CD4-positive, alpha-beta T cell (primary cell): Measurements from ENCODE around the gene COPA. TPM values are rescaled to one million over a fixed set of nuclear protein-coding genes. Genes with fewer than 3 reads are reported as not detected.

Experiments used
- ATAC-seq: fragments of 200-7000 bp; cut with Tn5 transposase; one replicate; pipeline ENCODE4 v1.10.0; 2022; ENCODE audit warnings: mild to moderate bottlenecking; ENCODE audit not compliant: poor library complexity
- CTCF ChIA-PET: fragments of 350-600 bp; sonication (Branson Sonifier 250); formaldehyde crosslinking; loops from one replicate; lab custom pipeline; 2021; ENCODE audit warnings: antibody characterized with exemption, inconsistent platforms; lab: Charles Lee
- POLR2A ChIA-PET: fragments of 350-600 bp; sonication (Branson Sonifier 250); formaldehyde crosslinking; loops from one replicate; lab custom pipeline; 2021; ENCODE audit warnings: antibody characterized with exemption, inconsistent platforms; lab: Charles Lee
- DNase-seq, 14 experiments: peaks; one replicate each; pipeline ENCODE4 v3.0.0-alpha.2; 2013 to 2020; ENCODE audit warnings: mixed read lengths in 2 of 14
- H3K27ac ChIP-seq, 2 donors: one replicate each; pipeline versions ENCODE4 v1.5.1 to v1.7.0; 2013; ENCODE audit warnings: low read length in 2 of 2, low read depth in 1 of 2, mild to moderate bottlenecking in 1 of 2
- H3K27me3 ChIP-seq, 2 experiments: 1 replicate in 1 of 2; 2 replicates in 1 of 2; pipeline versions ENCODE4 v1.6.1 to v1.7.0; 2013; ENCODE audit warnings: low read length in 2 of 2, control low read depth in 1 of 2, mild to moderate bottlenecking in 1 of 2, moderate library complexity in 1 of 2; ENCODE audit not compliant: insufficient read depth in 2 of 2, control insufficient read depth in 1 of 2
- H3K36me3 ChIP-seq: one replicate; pipeline ENCODE4 v1.6.1; 2013; ENCODE audit warnings: low read length, control low read depth; ENCODE audit not compliant: insufficient read depth
- H3K4me1 ChIP-seq: one replicate; pipeline ENCODE4 v1.6.1; 2013; ENCODE audit warnings: low read length, control low read depth; ENCODE audit not compliant: insufficient read depth
- H3K4me3 ChIP-seq: one replicate; pipeline ENCODE4 v1.5.1; 2013; ENCODE audit warnings: mild to moderate bottlenecking, low read length, moderate library complexity
- H3K9me3 ChIP-seq, 2 experiments: 1 replicate in 1 of 2; 2 replicates in 1 of 2; pipeline versions ENCODE4 v1.6.1 to v1.7.0; 2013; ENCODE audit warnings: low read length in 2 of 2, mild to moderate bottlenecking in 2 of 2, control low read depth in 1 of 2, moderate library complexity in 1 of 2; ENCODE audit not compliant: control insufficient read depth in 1 of 2, insufficient read depth in 1 of 2
- H3K27ac Mint-ChIP-seq: one replicate; pipeline ENCODE4 v1.8.0; 2020; ENCODE audit warnings: mixed read lengths
- H3K27me3 Mint-ChIP-seq: one replicate; pipeline ENCODE4 v1.8.0; 2021; ENCODE audit warnings: mixed read lengths
- H3K36me3 Mint-ChIP-seq: one replicate; pipeline ENCODE4 v1.8.0; 2021; ENCODE audit warnings: low read depth, mixed read lengths
- H3K4me1 Mint-ChIP-seq: one replicate; pipeline ENCODE4 v1.8.0; 2021; ENCODE audit warnings: low read depth, mixed read lengths
- H3K4me3 Mint-ChIP-seq: one replicate; pipeline ENCODE4 v1.8.0; 2020; ENCODE audit warnings: mild to moderate bottlenecking, mixed read lengths
- H3K9me3 Mint-ChIP-seq: one replicate; pipeline ENCODE4 v1.8.0; 2020; ENCODE audit warnings: mixed read lengths
- CTCF ChIP-seq: fragments of 200-600 bp; IDR thresholded peaks from one replicate; pipeline ENCODE4 v1.8.0; 2022; ENCODE audit warnings: antibody characterized with exemption, mild to moderate bottlenecking
- intact Hi-C, 2 experiments: fragments of 100-400 bp; cut with DNase I in 1 of 2; cut with micrococcal nuclease in 1 of 2; formaldehyde crosslinking; loops; one replicate each; pipeline versions ENCODE4 v1.15.1 to v1.9.0; 2023 to 2025; cut with DNase I, micrococcal nuclease
- total RNA-seq, 174 experiments: library from RNA in 2 of 174; stranded (reverse) in 2 of 174; gene quantifications; one replicate each; pipeline ENCODE4 v1.2.3 and lab custom pipeline; 2021 to 2026

The COPA gene
- total RNA-seq, 2 experiments from 2014 or later = 95.0 to 107 TPM

- H3K4me1 Mint-ChIP-seq = no peaks in the 10 kb centered on the region
- no peak for TF ChIP-seq CTCF
- CTCF ChIA-PET = interaction anchor here (0.7 kb wide), 1 partner anchor 247 kb away, joined by 3 read pairs; no protein-coding TSS in a partner anchor
- Histone ChIP-seq H3K27me3 (no peaks in the 10 kb centered on the region), H3K36me3 (peaks cover 44% of the 10 kb centered on the region), H3K4me1 (no peaks in the 10 kb centered on the region), H3K9me3 (no peaks in the 10 kb centered on the region), H3K27ac (no peak overlapping the region), H3K4me3 (no peak overlapping the region)
- no peak overlapping the region for H3K4me3 Mint-ChIP-seq
- intact Hi-C loops = no loop called here
- H3K36me3 Mint-ChIP-seq = peaks cover 56% of the 10 kb centered on the region
- H3K9me3 Mint-ChIP-seq = no peaks in the 10 kb centered on the region
- H3K27ac Mint-ChIP-seq = no peak overlapping the region
- POLR2A ChIA-PET = no interaction called here
- H3K27me3 Mint-ChIP-seq = no peaks in the 10 kb centered on the region
- ATAC-seq = no peak
- no peak for DNase-seq
Observed at GRCh38 chr1:160360227-160360695, 17.2 kb upstream of the COPA start.

DNA sequence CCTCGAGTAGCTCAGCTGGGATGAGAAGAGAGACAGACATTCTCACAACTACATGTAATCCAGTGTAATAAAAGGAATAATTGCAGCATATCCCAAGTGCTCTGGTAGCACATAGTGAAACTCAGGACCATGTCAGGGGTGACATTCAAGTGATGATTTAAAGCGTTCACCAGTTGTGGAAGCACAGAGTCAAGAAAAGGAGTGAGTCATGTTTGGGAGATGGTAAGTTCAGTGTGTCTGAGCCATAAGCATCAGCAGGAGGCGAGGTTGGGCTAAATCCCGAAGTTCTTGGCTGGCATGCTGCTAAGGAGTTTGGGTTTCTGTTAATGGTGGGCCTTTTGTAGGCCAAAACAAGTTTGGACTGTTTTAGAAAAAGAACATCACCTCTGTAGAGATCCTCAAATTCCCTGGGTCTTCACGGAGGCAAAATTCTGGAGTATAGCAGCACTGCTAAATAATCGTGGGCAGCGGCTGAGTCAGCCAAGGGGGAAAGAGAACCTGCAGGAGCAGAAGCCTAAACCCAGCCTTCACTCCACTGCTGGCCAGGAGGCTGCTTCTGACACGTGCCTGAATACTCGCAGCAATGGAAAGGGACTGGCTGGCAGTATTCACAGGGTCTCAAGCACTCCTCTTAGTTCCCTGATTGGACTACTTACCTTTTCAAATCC, 16.6 kb upstream of the COPA start:
- H3K9me3 Mint-ChIP-seq = no peaks in the 10 kb centered on the region
- no peaks in the 10 kb centered on the region for H3K9me3 ChIP-seq
- POLR2A ChIA-PET = no interaction called here
- H3K4me1 ChIP-seq = no peaks in the 10 kb centered on the region
- no peaks in the 10 kb centered on the region for H3K27me3 Mint-ChIP-seq
- no peak for DNase-seq
- intact Hi-C loops = no loop called here
- H3K36me3 ChIP-seq = peaks cover 49% of the 10 kb centered on the region
- CTCF ChIA-PET = no interaction called here
- peaks cover 62% of the 10 kb centered on the region for H3K36me3 Mint-ChIP-seq
- no peaks in the 10 kb centered on the region for H3K4me1 Mint-ChIP-seq
- no peak for TF ChIP-seq CTCF
- no peak overlapping the region for H3K4me3 ChIP-seq
- ATAC-seq = no peak
- H3K27me3 ChIP-seq = no peaks in the 10 kb centered on the region
- no peak overlapping the region for H3K4me3 Mint-ChIP-seq
- no peak overlapping the region for H3K27ac Mint-ChIP-seq
- no peak overlapping the region for H3K27ac ChIP-seq

DNA sequence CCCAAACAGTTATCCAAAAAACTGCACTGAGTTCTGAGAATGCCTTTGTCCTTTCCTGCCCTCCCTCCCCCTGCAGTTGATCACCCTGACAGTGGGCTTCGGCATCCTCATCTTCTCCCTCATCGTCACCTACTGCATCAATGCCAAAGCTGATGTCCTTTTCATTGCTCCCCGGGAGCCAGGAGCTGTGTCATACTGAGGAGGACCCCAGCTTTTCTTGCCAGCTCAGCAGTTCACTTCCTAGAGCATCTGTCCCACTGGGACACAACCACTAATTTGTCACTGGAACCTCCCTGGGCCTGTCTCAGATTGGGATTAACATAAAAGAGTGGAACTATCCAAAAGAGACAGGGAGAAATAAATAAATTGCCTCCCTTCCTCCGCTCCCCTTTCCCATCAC, 15.0 kb upstream of the COPA start:
- CTCF ChIA-PET = interaction anchor here (0.5 kb wide), 1 partner anchor 632 kb away, joined by 3 read pairs; no protein-coding TSS in a partner anchor
- Mint-ChIP-seq H3K27ac (no peak overlapping the region), H3K4me3 (no peak overlapping the region), H3K27me3 (no peaks in the 10 kb centered on the region), H3K36me3 (peaks cover 78% of the 10 kb centered on the region), H3K4me1 (no peaks in the 10 kb centered on the region), H3K9me3 (no peaks in the 10 kb centered on the region)
- DNase-seq (no peak), ATAC-seq (no peak)
- peaks cover 66% of the 10 kb centered on the region for H3K36me3 ChIP-seq
- no peak for TF ChIP-seq CTCF
- no peaks in the 10 kb centered on the region for H3K4me1 ChIP-seq
- intact Hi-C loops = no loop called here
- H3K27me3 ChIP-seq = no peaks in the 10 kb centered on the region
- POLR2A ChIA-PET = no interaction called here
- no peak overlapping the region for H3K4me3 ChIP-seq
- no peak overlapping the region for H3K27ac ChIP-seq
- H3K9me3 ChIP-seq = no peaks in the 10 kb centered on the region
